Tibial nerve (tissue), 4 donors: ENCODE results near the gene THY1. TPM values are rescaled to one million over a fixed set of nuclear protein-coding genes. Genes with fewer than 3 reads are reported as not detected.
A peak's percentile ranks its signal among the peaks of the same experiment; 100 is the strongest.

Experiments used
- DNase-seq, 2 donors: peaks; one replicate each; pipeline ENCODE4 v3.0.0-alpha.2; 2019; ENCODE audit warnings: low spot score in 2 of 2
- H3K27ac ChIP-seq, 4 donors: fragments of 200-600 bp; sonication (generic) in 3 of 4; one replicate each; pipeline ENCODE4 v1.5.1; 2017 to 2019; ENCODE audit warnings: mild to moderate bottlenecking in 1 of 4
- H3K27me3 ChIP-seq, 2 donors: fragments of 200-600 bp; sonication (generic) in 1 of 2; one replicate each; pipeline versions ENCODE4 v1.5.1 to v1.6.0; 2017 to 2019
- H3K36me3 ChIP-seq, 3 donors: fragments of 200-600 bp; sonication (generic); one replicate each; pipeline ENCODE4 v1.5.1; 2018 to 2019
- H3K4me1 ChIP-seq, 4 donors: fragments of 200-600 bp; sonication (generic) in 3 of 4; one replicate each; pipeline ENCODE4 v1.5.1; 2017 to 2019
- H3K4me3 ChIP-seq, 4 donors: fragments of 200-600 bp; sonication (generic) in 3 of 4; one replicate each; pipeline ENCODE4 v1.5.1; 2017 to 2019; ENCODE audit warnings: mild to moderate bottlenecking in 1 of 4, moderate library complexity in 1 of 4
- H3K9me3 ChIP-seq, 4 donors: fragments of 200-600 bp; sonication (generic) in 3 of 4; one replicate each; pipeline ENCODE4 v1.5.1; 2017 to 2019
- EP300 ChIP-seq, 2 donors: sonication (generic); formaldehyde crosslinking; IDR thresholded peaks; one replicate each; pipeline ENCODE4 v1.6.1; 2017; ENCODE audit warnings: antibody characterized with exemption in 2 of 2, mild to moderate bottlenecking in 1 of 2
- POLR2A ChIP-seq, 2 donors: fragments of 450-650 bp; IDR thresholded peaks; one replicate each; pipeline ENCODE4 v1.6.1; 2017; ENCODE audit warnings: antibody characterized with exemption in 2 of 2, mild to moderate bottlenecking in 2 of 2, moderate library complexity in 2 of 2
- WGBS, 2 donors: methylation state at CpG; one replicate each; pipeline ENCODE4 v1.1.5; 2018; 5-methylcytosine and 5-hydroxymethylcytosine counted together
- total RNA-seq, 4 donors: library from RNA; depleted of rRNA; stranded (reverse); fragments of >200 nt; gene quantifications; one replicate each; pipeline ENCODE4 v1.1.0, GENCODE V29; 2016
- TF ChIP-seq, protein P1 (sequence below), 5 experiments: fragments of 200-600 bp in 3 of 5; fragments of 450-650 bp in 2 of 5; sonication (generic) in 3 of 5; IDR thresholded peaks; one replicate each; pipeline ENCODE4 v1.5.1; 2016 to 2019; ENCODE audit warnings: antibody characterized with exemption in 5 of 5, mild to moderate bottlenecking in 3 of 5, moderate library complexity in 2 of 5

The THY1 gene
- total RNA-seq, 4 donors from 2014 or later, result 0.63 to 12.9 (median 11.1) TPM; not detected in 1

DNA sequence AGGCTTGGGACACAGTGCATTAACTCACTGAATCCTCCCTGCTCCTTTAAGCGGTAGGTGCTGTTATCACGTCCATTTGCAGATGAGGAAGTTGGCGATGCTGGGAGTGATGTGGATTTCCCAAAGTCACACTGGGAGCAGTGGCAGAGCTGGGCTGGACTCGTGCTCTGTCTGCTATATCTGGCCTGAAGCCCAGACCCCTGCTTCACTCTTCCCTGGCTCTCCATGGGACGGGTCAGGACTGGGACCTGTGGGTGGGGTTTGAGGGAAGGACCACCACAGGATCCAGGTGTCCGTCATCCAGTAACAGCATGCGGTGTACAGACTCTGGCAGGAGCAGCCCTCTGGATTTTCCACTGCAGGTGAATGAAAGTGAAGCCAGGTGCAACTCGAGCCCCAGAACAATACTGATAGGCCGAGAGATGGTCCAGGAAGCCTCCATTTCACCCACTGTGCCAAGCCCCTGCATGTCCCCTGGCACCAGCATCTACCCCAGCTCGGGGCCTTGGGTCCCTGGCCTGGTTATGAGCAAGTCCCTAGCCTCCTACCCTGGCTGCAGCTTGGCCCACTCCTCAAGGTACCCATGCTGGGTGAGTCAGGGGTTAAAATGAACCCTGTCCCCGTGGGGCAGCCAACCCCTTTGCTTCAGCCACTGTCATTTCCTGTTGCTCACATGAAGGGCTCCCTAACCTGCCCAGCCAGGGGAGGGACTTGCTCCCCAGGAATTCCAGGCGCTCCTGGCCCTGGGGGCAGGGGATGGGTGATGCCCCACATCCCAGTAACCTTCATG lies 45.7 kb downstream of the THY1 start:
- H3K9me3 ChIP-seq, result no peaks in the 10 kb centered on the region
- H3K36me3 ChIP-seq, result no peaks in the 10 kb centered on the region
- TF ChIP-seq POLR2A (IDR thresholded peaks at IDR 0.05) (no peak), EP300 (IDR thresholded peaks at IDR 0.05) (no peak)
- TF ChIP-seq, protein P1, sequence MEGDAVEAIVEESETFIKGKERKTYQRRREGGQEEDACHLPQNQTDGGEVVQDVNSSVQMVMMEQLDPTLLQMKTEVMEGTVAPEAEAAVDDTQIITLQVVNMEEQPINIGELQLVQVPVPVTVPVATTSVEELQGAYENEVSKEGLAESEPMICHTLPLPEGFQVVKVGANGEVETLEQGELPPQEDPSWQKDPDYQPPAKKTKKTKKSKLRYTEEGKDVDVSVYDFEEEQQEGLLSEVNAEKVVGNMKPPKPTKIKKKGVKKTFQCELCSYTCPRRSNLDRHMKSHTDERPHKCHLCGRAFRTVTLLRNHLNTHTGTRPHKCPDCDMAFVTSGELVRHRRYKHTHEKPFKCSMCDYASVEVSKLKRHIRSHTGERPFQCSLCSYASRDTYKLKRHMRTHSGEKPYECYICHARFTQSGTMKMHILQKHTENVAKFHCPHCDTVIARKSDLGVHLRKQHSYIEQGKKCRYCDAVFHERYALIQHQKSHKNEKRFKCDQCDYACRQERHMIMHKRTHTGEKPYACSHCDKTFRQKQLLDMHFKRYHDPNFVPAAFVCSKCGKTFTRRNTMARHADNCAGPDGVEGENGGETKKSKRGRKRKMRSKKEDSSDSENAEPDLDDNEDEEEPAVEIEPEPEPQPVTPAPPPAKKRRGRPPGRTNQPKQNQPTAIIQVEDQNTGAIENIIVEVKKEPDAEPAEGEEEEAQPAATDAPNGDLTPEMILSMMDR (IDR thresholded peaks at IDR 0.05), result no peak
- peak overlapping the region; percentile 4 to 97 (median 94) for H3K27ac ChIP-seq
- H3K27me3 ChIP-seq, result no peaks in the 10 kb centered on the region
- no peak for DNase-seq
- 52 to 58% methylated on average over 11 to 12 of the region's 12 CpGs for WGBS, 2 donors
- H3K4me1 ChIP-seq, result peaks cover 0 to 73% (median 27%) of the 10 kb centered on the region in 4 donors
- H3K4me3 ChIP-seq, result no peak overlapping the region

DNA sequence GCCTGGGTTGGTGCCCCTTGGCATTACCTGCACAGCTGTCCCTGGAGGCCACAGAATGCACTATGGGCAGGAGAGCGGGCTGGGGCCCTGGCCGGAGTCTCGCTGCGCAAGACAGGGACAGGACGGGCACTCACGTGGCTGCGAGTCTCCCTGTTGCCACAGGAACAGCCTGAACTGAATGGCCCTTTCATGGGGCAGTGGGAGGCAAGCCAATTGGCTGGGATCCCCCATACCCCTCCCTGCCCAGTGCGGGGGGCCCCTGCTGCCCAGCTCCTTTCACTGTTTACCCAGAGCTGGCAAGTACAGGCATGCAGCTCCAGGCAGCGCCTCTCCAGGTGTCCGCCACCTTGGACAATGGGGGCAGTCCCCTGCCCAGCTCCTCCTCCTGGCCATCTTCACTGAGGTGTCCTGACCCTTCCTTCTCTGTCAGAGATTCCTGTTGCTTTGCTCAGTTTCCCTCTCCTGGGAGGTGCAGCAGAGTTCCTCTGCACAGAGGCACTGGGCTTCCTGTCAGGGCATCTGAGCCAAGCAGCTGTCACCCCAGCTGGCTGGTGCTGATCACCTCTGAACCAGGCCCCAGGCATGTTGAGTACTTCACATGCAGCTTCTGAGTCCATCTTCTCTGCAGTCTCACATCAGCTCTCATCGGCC lies 46.6 kb downstream of the THY1 start:
- H3K4me3 ChIP-seq, result peak overlapping the region in 3 of 4 donors; percentile 3 to 36 (median 16)
- no peaks in the 10 kb centered on the region for H3K36me3 ChIP-seq
- no peaks in the 10 kb centered on the region for H3K9me3 ChIP-seq
- peak overlapping the region; percentile 82 to 97 (median 94) for H3K27ac ChIP-seq
- H3K27me3 ChIP-seq, result no peaks in the 10 kb centered on the region
- WGBS, 2 donors, result 51 to 52% methylated on average over 11 of the region's 11 CpGs
- TF ChIP-seq POLR2A (IDR thresholded peaks at IDR 0.05) (peak in 1 of 2 donors; percentile 36), EP300 (IDR thresholded peaks at IDR 0.05) (peak; percentile 71 to 84)
- TF ChIP-seq, protein P1 (IDR thresholded peaks at IDR 0.05), result no peak
- peaks cover 0 to 76% (median 33%) of the 10 kb centered on the region in 4 donors for H3K4me1 ChIP-seq
- DNase-seq, result peak in 1 of 2 donors; percentile 4

DNA sequence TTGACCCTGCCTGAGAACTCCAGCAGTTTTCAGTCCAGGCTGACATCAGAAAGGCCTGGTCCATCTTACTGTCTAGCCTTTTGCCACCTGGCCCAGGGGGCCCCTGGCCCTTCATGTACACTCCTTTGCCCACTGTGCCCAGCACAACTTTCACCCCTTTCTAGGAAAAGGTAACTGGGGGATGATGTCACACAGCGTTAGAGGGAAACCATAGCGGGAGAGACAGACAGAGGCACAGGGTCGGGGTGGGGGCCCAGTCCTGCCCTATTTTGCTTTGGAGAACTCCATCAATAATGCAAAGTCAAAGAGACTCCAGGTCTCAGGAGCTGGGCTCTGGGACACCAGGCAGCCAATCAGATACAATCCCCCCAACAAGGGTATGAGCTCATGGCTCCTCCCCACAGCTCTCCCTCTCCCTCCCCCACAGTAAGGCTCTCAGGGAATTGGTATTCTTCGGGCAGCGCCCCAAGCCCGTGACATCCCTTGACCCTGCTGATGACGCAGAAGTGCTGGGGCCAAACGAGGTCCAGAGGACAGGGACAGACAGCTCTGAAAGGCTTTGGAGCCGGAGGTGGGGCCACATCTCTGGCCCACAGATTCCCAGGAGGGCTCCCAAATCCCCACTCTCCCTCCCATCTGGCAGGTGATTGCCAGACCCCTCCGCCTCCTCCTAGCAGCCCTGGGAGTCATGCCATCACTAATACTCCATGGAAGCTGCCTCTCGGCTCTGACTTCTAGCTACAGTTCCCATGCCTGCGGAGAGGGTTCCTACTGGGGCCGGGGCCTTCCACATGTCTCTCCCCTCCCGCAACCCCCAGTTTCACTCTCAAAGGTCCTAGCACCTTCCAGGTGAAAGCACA lies 47.4 kb downstream of the THY1 start:
- DNase-seq, result peak; percentile 63 to 66
- TF ChIP-seq EP300 (IDR thresholded peaks at IDR 0.05), result peak; percentile 71 to 77
- peak in 1 of 2 donors; percentile 33 for TF ChIP-seq POLR2A (IDR thresholded peaks at IDR 0.05)
- TF ChIP-seq, protein P1 (IDR thresholded peaks at IDR 0.05), result peak in 1 of 5 experiments; percentile 11
- peaks cover 0 to 76% (median 40%) of the 10 kb centered on the region in 4 donors for H3K4me1 ChIP-seq
- 21 to 35% methylated on average over 12 to 14 of the region's 14 CpGs for WGBS, 2 donors
- no peaks in the 10 kb centered on the region for H3K36me3 ChIP-seq
- H3K4me3 ChIP-seq, result peak overlapping the region in 3 of 4 donors; percentile 3 to 36 (median 16)
- H3K9me3 ChIP-seq, result no peaks in the 10 kb centered on the region
- H3K27me3 ChIP-seq, result no peaks in the 10 kb centered on the region
- H3K27ac ChIP-seq, result peak overlapping the region; percentile 82 to 97 (median 94)

DNA sequence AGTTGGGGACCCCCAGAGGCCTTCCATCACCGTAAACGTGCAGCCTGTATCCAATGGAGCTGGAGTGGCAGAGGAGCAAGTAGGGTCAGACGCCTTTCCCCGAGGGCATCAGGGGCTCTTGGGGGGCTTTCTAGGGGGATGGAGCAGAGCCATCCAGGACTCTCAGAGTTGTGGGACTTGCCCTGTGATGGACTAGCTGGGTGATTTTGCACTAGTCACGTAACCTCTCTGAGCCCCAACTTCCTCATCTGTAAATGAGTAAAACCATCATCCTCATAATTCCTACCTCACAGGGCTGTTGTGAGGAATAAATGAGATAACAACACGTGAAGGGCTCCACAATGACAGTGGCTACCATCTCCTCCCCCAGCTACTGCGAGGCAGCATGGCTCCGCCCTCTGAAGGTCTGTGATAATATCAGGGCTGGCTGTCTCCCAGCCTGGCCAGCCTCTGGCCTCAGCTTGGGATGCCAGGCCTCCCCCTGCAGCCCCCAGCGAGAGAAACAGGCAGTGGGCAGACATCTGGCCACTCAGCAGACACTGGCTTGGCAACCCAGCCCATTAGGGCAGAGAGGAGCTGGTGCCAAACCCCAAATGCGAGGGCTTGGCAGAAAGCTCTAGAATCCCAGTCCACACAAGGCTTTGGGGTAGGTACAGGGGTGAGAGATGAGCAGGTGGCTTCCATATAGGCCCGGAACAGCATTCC lies 48.2 kb downstream of the THY1 start:
- Histone ChIP-seq H3K36me3 (no peaks in the 10 kb centered on the region), H3K4me1 (peaks cover 0 to 79% (median 45%) of the 10 kb centered on the region in 4 donors), H3K4me3 (no peak overlapping the region), H3K27me3 (no peaks in the 10 kb centered on the region), H3K27ac (peak overlapping the region; percentile 82 to 97 (median 94)), H3K9me3 (no peaks in the 10 kb centered on the region)
- 34 to 42% methylated on average over 9 to 11 of the region's 11 CpGs for WGBS, 2 donors
- DNase-seq, result no peak
- no peak for TF ChIP-seq EP300 (IDR thresholded peaks at IDR 0.05)
- no peak for TF ChIP-seq POLR2A (IDR thresholded peaks at IDR 0.05)
- TF ChIP-seq, protein P1 (IDR thresholded peaks at IDR 0.05), result no peak
